ENCODE data around the gene SMIM33. TPM values are rescaled to one million over a fixed set of nuclear protein-coding genes. Genes with fewer than 3 reads are reported as not detected.
A peak's percentile ranks its signal among the peaks of the same experiment; 100 is the strongest.
"Not testable (repeated sequence)": the region's sequence is repeated elsewhere in the genome, so short reads cannot be mapped to it uniquely, and the experiment has no call there.

SMIM33 gene
- total and polyA plus RNA-seq, 5 donors, result not detected

DNA sequence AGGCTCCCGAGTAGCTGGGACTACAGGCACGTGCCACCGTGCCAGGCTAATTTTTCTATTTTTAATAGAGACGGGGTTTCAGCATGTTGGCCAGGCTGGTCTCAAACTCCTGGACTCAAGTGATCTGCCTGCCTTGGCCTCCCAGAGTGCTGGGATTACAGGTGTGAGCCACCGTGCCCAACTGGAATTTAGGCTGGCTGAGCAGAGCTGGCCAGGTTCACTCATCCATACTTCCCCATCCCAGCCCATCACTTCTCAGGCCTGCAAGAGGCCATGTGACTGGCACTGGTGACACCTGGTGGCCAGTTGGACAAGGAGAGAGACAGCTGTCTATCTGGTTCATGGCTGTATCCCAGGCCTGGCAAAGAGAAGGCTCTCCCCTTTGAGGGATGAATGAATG is 42.6 kb downstream of the SMIM33 start:
- H3K4me1 ChIP-seq (ENCODE audit: control insufficient read depth, insufficient read depth, low read length); H3K9me3 ChIP-seq (ENCODE audit: control insufficient read depth, low read length); H3K27ac ChIP-seq (ENCODE audit: low read length); H3K4me3 ChIP-seq (ENCODE audit: low read length); H3K27me3 ChIP-seq (ENCODE audit: control insufficient read depth, insufficient read depth): not testable (repeated sequence)
- DNase-seq (peak; percentile 87 to 94 (median 90)), ATAC-seq (peak; percentile 83 to 86)
- intact Hi-C loops (cut with DNase I), result loop anchor here (1.0 to 5.0 kb wide), 3 partner anchors 91 kb away; no protein-coding TSS in a partner anchor
- 63% methylated on average over 5 of the region's 5 CpGs for WGBS

DNA sequence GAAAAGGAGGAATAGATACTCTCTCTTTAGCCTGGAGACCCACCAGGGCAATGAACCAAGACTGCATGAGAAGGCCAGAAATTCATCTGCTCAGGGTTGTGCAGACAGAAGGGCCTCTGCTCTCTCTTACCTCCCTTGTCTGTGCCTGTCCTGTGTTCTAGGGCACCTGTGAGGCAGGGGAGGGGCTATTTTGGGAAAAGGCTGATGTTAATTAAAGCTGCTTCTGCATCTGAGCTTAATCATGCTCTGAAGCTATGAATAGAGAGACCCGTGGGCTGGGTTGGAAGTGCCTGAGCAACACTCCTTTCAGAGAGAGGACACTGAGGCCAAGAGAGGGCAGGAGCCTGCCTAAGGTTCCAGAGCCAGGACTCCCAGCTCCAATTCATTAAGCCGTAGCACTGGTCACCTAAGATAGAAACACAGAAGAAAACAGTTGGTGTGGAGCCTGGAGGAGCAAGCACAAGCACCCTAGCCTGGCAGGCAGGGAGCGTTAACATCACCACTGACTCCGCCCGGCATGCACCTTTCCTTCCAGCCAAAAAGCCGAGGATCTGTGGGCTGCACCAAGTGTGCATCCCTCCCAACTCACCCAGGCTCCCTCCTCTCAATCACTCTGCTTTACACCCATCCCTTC is 43.2 kb downstream of the SMIM33 start:
- Histone ChIP-seq H3K27me3 (ENCODE audit: control insufficient read depth, insufficient read depth) (no peaks in the 10 kb centered on the region), H3K27ac (ENCODE audit: low read length) (peak overlapping the region; percentile 24), H3K4me1 (ENCODE audit: control insufficient read depth, insufficient read depth, low read length) (no peaks in the 10 kb centered on the region), H3K4me3 (ENCODE audit: low read length) (no peak overlapping the region), H3K9me3 (ENCODE audit: control insufficient read depth, low read length) (no peaks in the 10 kb centered on the region)
- intact Hi-C loops (cut with DNase I), result loop anchor here (1.0 to 5.0 kb wide), 3 partner anchors 91 to 92 kb away; no protein-coding TSS in a partner anchor
- DNase-seq (no peak), ATAC-seq (no peak)
- 78% methylated on average over 6 of the region's 6 CpGs for WGBS

DNA sequence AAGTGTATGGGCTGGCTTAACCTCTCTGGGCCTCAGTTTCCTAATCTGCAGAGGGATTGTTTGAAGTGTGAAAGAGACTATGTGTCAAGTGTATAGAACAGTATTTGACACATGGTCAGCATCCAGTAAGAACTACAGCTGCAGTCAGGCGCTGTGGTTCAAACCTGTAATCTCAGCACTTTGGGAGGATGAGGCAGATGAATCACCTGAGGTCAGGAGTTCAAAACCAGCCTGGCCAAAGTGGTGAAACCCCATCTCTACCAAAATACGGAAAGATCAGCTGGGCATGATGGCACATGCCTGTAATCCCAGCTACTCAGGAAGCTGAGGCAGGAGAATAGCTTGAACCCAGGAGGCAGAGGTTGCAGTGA is 43.7 kb downstream of the SMIM33 start:
- DNase-seq (no peak), ATAC-seq (no peak)
- no peaks in the 10 kb centered on the region for H3K9me3 ChIP-seq (ENCODE audit: control insufficient read depth, low read length)
- intact Hi-C loops (cut with DNase I), result loop anchor here in 2 of 4 donors (5.0 kb wide), 1 partner anchor 92 kb away; no protein-coding TSS in a partner anchor
- no peak overlapping the region for H3K4me3 ChIP-seq (ENCODE audit: low read length)
- no peak overlapping the region for H3K27ac ChIP-seq (ENCODE audit: low read length)
- WGBS, result 88% methylated on average over 2 of the region's 2 CpGs
- H3K27me3 ChIP-seq (ENCODE audit: control insufficient read depth, insufficient read depth), result no peaks in the 10 kb centered on the region
- no peaks in the 10 kb centered on the region for H3K4me1 ChIP-seq (ENCODE audit: control insufficient read depth, insufficient read depth, low read length)

DNA sequence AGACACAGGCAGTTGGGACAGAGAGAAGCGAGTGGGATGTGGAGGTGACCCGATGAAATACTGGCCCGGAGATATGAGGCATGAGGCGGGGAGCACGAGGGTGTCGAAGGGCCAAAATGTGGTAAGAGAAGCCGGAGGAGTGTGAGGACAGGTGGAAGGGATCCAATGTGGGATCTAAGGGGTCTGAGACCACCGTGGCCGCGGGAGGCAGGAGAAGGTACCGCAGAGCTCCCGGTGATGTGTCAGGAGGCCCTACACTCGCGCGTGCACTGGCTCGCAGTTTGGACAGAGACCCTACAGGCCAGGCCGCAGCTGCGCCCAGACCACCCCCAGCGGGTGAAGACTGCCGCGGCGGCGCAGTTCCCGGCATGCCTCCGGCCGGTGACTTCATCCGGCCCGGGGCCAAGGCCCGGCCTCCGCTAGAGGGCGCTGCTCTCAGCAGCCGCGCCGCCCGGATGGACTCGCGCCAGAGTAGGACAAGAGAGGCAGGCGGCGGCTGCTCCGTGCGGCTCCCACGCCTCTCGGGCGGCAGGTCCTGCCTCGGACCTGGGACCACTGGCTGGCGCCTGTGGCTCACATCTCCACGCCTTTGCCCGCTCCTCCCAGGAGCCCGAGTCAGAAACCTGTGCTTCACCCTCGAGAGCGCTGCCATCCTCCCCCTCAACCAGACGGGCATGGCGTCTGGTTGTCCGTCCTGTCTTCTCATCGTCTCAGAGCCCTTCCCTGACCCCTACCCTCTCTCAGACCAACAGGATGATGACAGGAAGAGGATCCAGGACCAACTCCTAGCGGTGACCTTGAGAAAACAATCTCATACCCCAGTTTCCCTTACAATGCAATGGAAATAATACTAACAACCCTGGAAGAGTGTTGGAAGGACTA is 47.1 kb downstream of the SMIM33 start:
- Histone ChIP-seq H3K4me3 (ENCODE audit: low read length) (peak overlapping the region; percentile 45), H3K4me1 (ENCODE audit: control insufficient read depth, insufficient read depth, low read length) (no peaks in the 10 kb centered on the region), H3K9me3 (ENCODE audit: control insufficient read depth, low read length) (no peaks in the 10 kb centered on the region), H3K27ac (ENCODE audit: low read length) (peak overlapping the region; percentile 94), H3K27me3 (ENCODE audit: control insufficient read depth, insufficient read depth) (no peaks in the 10 kb centered on the region)
- intact Hi-C loops (cut with DNase I), result loop anchor here in 1 of 4 donors (5.0 kb wide), 1 partner anchor 36 kb away; the partner anchor contains the start of gene STING1
- ATAC-seq, result peak; percentile 91 to 93
- DNase-seq, result peak; percentile 91 to 97 (median 97)
- 3% methylated on average over 56 of the region's 56 CpGs for WGBS

Other genes with a start within 250 kb of the SMIM33 start
- 100 to 1,000 TPM; 144 to 162 (median 147) TPM for gene MATR3, start 177.3 kb upstream of the SMIM33 start, total RNA-seq
- gene MATR3, start 177.3 kb upstream of the SMIM33 start, polyA plus RNA-seq, result 151 TPM
- gene PAIP2, start 129.2 kb upstream of the SMIM33 start, total RNA-seq, result 100 to 1,000 TPM; 125 to 158 (median 142) TPM
- gene PAIP2, start 129.2 kb upstream of the SMIM33 start, polyA plus RNA-seq, result 183 TPM
- gene SLC23A1, start 87.7 kb upstream of the SMIM33 start, total RNA-seq, result not detected
- gene SLC23A1, start 87.7 kb upstream of the SMIM33 start, polyA plus RNA-seq, result 0.18 TPM
- 1 to 10 TPM in 2 of 4 donors, under 1 TPM in 2; 0.70 to 1.8 (median 1.1) TPM for gene MZB1, start 81.1 kb upstream of the SMIM33 start, total RNA-seq
- 0.38 TPM for gene MZB1, start 81.1 kb upstream of the SMIM33 start, polyA plus RNA-seq
- gene PROB1, start 75.9 kb upstream of the SMIM33 start, total RNA-seq, result 10 to 100 TPM; 24.8 to 38.5 (median 33.0) TPM
- gene PROB1, start 75.9 kb upstream of the SMIM33 start, polyA plus RNA-seq, result 22.2 TPM
- 10 to 100 TPM in 3 of 4 donors, 1 to 10 TPM in 1; 9.8 to 25.4 (median 14.4) TPM for gene SPATA24, start 66.9 kb upstream of the SMIM33 start, total RNA-seq
- gene SPATA24, start 66.9 kb upstream of the SMIM33 start, polyA plus RNA-seq, result 34.6 TPM
- 10 to 100 TPM; 14.0 to 24.9 (median 15.2) TPM for gene DNAJC18, start 31.5 kb upstream of the SMIM33 start, total RNA-seq
- gene DNAJC18, start 31.5 kb upstream of the SMIM33 start, polyA plus RNA-seq, result 5.6 TPM
- 10 to 100 TPM; 19.9 to 38.3 (median 21.2) TPM for gene ECSCR, start 8.3 kb upstream of the SMIM33 start, total RNA-seq
- 25.3 TPM for gene ECSCR, start 8.3 kb upstream of the SMIM33 start, polyA plus RNA-seq
- 100 to 1,000 TPM in 1 of 4 donors, 10 to 100 TPM in 3; 79.7 to 125 (median 93.8) TPM for gene STING1, start 11.8 kb downstream of the SMIM33 start, total RNA-seq
- gene STING1, start 11.8 kb downstream of the SMIM33 start, polyA plus RNA-seq, result 47.9 TPM
- gene UBE2D2, start 90.3 kb downstream of the SMIM33 start, total RNA-seq, result 100 to 1,000 TPM; 112 to 138 (median 120) TPM
- gene UBE2D2, start 90.3 kb downstream of the SMIM33 start, polyA plus RNA-seq, result 111 TPM
- gene CXXC5, start 177.3 kb downstream of the SMIM33 start, total RNA-seq, result 10 to 100 TPM; 33.9 to 70.5 (median 55.9) TPM
- gene CXXC5, start 177.3 kb downstream of the SMIM33 start, polyA plus RNA-seq, result 47.5 TPM

Data from right cardiac atrium (tissue), 5 donors.